Measurements from ENCODE around the gene PRKCE.
A peak's percentile ranks its signal among the peaks of the same experiment; 100 is the strongest.

PRKCE gene

GRCh38 chr2:46227674-46228289 lies 576.3 kb downstream of the PRKCE start:
- DNase-seq (no peak), ATAC-seq (no peak)
- peaks cover 3% of the 10 kb centered on the region for H3K27me3 Mint-ChIP-seq
- peaks cover 3% of the 10 kb centered on the region for H3K9me3 Mint-ChIP-seq
- no peak overlapping the region for H3K4me3 Mint-ChIP-seq
- peaks cover 54% of the 10 kb centered on the region for H3K4me1 Mint-ChIP-seq
- no peaks in the 10 kb centered on the region for H3K36me3 Mint-ChIP-seq (ENCODE audit: low read depth)
- H3K27ac Mint-ChIP-seq: no peak overlapping the region

- DNase-seq: peak; percentile 15
- Mint-ChIP-seq H3K27ac (peak overlapping the region; percentile 67), H3K36me3 (ENCODE audit: low read depth) (no peaks in the 10 kb centered on the region), H3K9me3 (no peaks in the 10 kb centered on the region), H3K27me3 (no peaks in the 10 kb centered on the region), H3K4me1 (peaks cover 42% of the 10 kb centered on the region), H3K4me3 (no peak overlapping the region)
- ATAC-seq: peak; percentile 80
These were observed 577.9 kb downstream of the PRKCE start for GRCh38 chr2:46229134-46230063.

- ATAC-seq (no peak), DNase-seq (peak; percentile 5)
- Mint-ChIP-seq H3K9me3 (no peaks in the 10 kb centered on the region), H3K4me3 (no peak overlapping the region), H3K4me1 (peaks cover 35% of the 10 kb centered on the region), H3K27ac (peak overlapping the region; percentile 67), H3K36me3 (ENCODE audit: low read depth) (no peaks in the 10 kb centered on the region), H3K27me3 (no peaks in the 10 kb centered on the region)
These were observed 578.7 kb downstream of the PRKCE start for GRCh38 chr2:46230115-46230571.

- H3K27ac Mint-ChIP-seq: no peak overlapping the region
- H3K27me3 Mint-ChIP-seq: no peaks in the 10 kb centered on the region
- ATAC-seq (no peak), DNase-seq (no peak)
- H3K36me3 Mint-ChIP-seq (ENCODE audit: low read depth): no peaks in the 10 kb centered on the region
- H3K9me3 Mint-ChIP-seq: no peaks in the 10 kb centered on the region
- peaks cover 30% of the 10 kb centered on the region for H3K4me1 Mint-ChIP-seq
- no peak overlapping the region for H3K4me3 Mint-ChIP-seq
These were observed 579.4 kb downstream of the PRKCE start for GRCh38 chr2:46230677-46231425.

- Mint-ChIP-seq H3K4me1 (peaks cover 25% of the 10 kb centered on the region), H3K27me3 (no peaks in the 10 kb centered on the region), H3K27ac (no peak overlapping the region), H3K36me3 (ENCODE audit: low read depth) (no peaks in the 10 kb centered on the region), H3K4me3 (no peak overlapping the region), H3K9me3 (no peaks in the 10 kb centered on the region)
- ATAC-seq: no peak
- no peak for DNase-seq
These were observed 580.2 kb downstream of the PRKCE start for GRCh38 chr2:46231721-46232120.

- Mint-ChIP-seq H3K36me3 (ENCODE audit: low read depth) (no peaks in the 10 kb centered on the region), H3K27ac (no peak overlapping the region), H3K27me3 (no peaks in the 10 kb centered on the region), H3K4me3 (no peak overlapping the region), H3K9me3 (no peaks in the 10 kb centered on the region), H3K4me1 (peaks cover 22% of the 10 kb centered on the region)
- ATAC-seq (no peak), DNase-seq (no peak)
These were observed 581.4 kb downstream of the PRKCE start for GRCh38 chr2:46232860-46233259.

GRCh38 chr2:46236006-46236875 lies 584.8 kb downstream of the PRKCE start:
- no peak overlapping the region for H3K27ac Mint-ChIP-seq
- H3K27me3 Mint-ChIP-seq: no peaks in the 10 kb centered on the region
- no peaks in the 10 kb centered on the region for H3K36me3 Mint-ChIP-seq (ENCODE audit: low read depth)
- peaks cover 4% of the 10 kb centered on the region for H3K9me3 Mint-ChIP-seq
- no peak overlapping the region for H3K4me3 Mint-ChIP-seq
- peaks cover 23% of the 10 kb centered on the region for H3K4me1 Mint-ChIP-seq
- DNase-seq: no peak
- no peak for ATAC-seq

- H3K36me3 Mint-ChIP-seq (ENCODE audit: low read depth): no peaks in the 10 kb centered on the region
- DNase-seq (no peak), ATAC-seq (no peak)
- H3K4me1 Mint-ChIP-seq: peaks cover 23% of the 10 kb centered on the region
- no peaks in the 10 kb centered on the region for H3K27me3 Mint-ChIP-seq
- H3K4me3 Mint-ChIP-seq: no peak overlapping the region
- H3K27ac Mint-ChIP-seq: no peak overlapping the region
- H3K9me3 Mint-ChIP-seq: peaks cover 4% of the 10 kb centered on the region
These were observed 585.7 kb downstream of the PRKCE start for GRCh38 chr2:46236876-46237859.

Measured in activated naive CD8-positive, alpha-beta T cell treated with anti-CD3 and anti-CD28 coated beads, Interleukin-2, amount 50 U/mL, for 24 hours (primary cell).